Activated T-cell treated with anti-CD3 and anti-CD28 coated beads, Interleukin-2, amount 50 U/mL, for 4 hours (primary cell): ENCODE measurements around the gene LRRC10. TPM values are rescaled to one million over a fixed set of nuclear protein-coding genes. Genes with fewer than 3 reads are reported as not detected.

ENCODE experiments used
- ATAC-seq, 2 donors: fragments of 200-7000 bp; cut with Tn5 transposase; one replicate each; pipeline ENCODE4 v1.10.0; 2021
- DNase-seq: peaks from one replicate; pipeline ENCODE4 v3.0.0-alpha.2; 2020
- H3K27me3 Mint-ChIP-seq: one replicate; pipeline ENCODE4 v1.8.0; 2021; ENCODE audit warnings: low read depth, mixed read lengths
- H3K36me3 Mint-ChIP-seq: one replicate; pipeline ENCODE4 v1.8.0; 2022; ENCODE audit warnings: mixed read lengths; ENCODE audit not compliant: insufficient read depth
- H3K4me1 Mint-ChIP-seq: one replicate; pipeline ENCODE4 v1.8.0; 2021; ENCODE audit warnings: low read depth, mixed read lengths
- H3K4me3 Mint-ChIP-seq: one replicate; pipeline ENCODE4 v1.8.0; 2021; ENCODE audit warnings: mild to moderate bottlenecking, moderate library complexity, mixed read lengths
- H3K9me3 Mint-ChIP-seq: one replicate; pipeline ENCODE4 v1.8.0; 2021; ENCODE audit warnings: mixed read lengths
- total RNA-seq, 3 donors: library from RNA; stranded (reverse); gene quantifications; one replicate each; pipeline ENCODE4 v1.2.1, GENCODE V29; 2021

LRRC10 gene
- total RNA-seq = not detected

- no peaks in the 10 kb centered on the region for H3K4me1 Mint-ChIP-seq
- H3K27me3 Mint-ChIP-seq = peaks cover 4% of the 10 kb centered on the region
- H3K9me3 Mint-ChIP-seq = no peaks in the 10 kb centered on the region
- DNase-seq (no peak), ATAC-seq (no peak)
- H3K4me3 Mint-ChIP-seq = no peak within 1 kb of the TSS
- H3K36me3 Mint-ChIP-seq = no peaks in the 10 kb centered on the region
These were observed at the start of gene LRRC10 for GRCh38 chr12:69610729-69611128. TSS of gene LRRC10 (minus strand) at chr12:69610907. CDS start at chr12:69610838, 69 bp downstream.

- ATAC-seq = no peak
- Mint-ChIP-seq H3K27me3 (peaks cover 10% of the 10 kb centered on the region), H3K4me3 (no peak overlapping the region), H3K4me1 (no peaks in the 10 kb centered on the region), H3K9me3 (no peaks in the 10 kb centered on the region), H3K36me3 (no peaks in the 10 kb centered on the region)
- DNase-seq = no peak
These were observed 49.6 kb upstream of the LRRC10 start for GRCh38 chr12:69660164-69660863.

- Mint-ChIP-seq H3K4me3 (no peak overlapping the region), H3K4me1 (no peaks in the 10 kb centered on the region), H3K27me3 (peaks cover 13% of the 10 kb centered on the region), H3K9me3 (no peaks in the 10 kb centered on the region), H3K36me3 (no peaks in the 10 kb centered on the region)
- ATAC-seq (no peak), DNase-seq (no peak)
These were observed 47.5 kb upstream of the LRRC10 start for GRCh38 chr12:69658203-69658602.

- DNase-seq = no peak
- H3K4me3 Mint-ChIP-seq = no peak overlapping the region
- H3K27me3 Mint-ChIP-seq = peaks cover 13% of the 10 kb centered on the region
- H3K4me1 Mint-ChIP-seq = no peaks in the 10 kb centered on the region
- no peak for ATAC-seq
- no peaks in the 10 kb centered on the region for H3K36me3 Mint-ChIP-seq
- no peaks in the 10 kb centered on the region for H3K9me3 Mint-ChIP-seq
These were observed 46.9 kb upstream of the LRRC10 start for GRCh38 chr12:69657376-69658137.

- Mint-ChIP-seq H3K4me3 (no peak overlapping the region), H3K9me3 (no peaks in the 10 kb centered on the region), H3K27me3 (peaks cover 11% of the 10 kb centered on the region), H3K36me3 (no peaks in the 10 kb centered on the region), H3K4me1 (no peaks in the 10 kb centered on the region)
- ATAC-seq = no peak
- no peak for DNase-seq
These were observed 45.1 kb upstream of the LRRC10 start for GRCh38 chr12:69655616-69656340.

- Mint-ChIP-seq H3K9me3 (no peaks in the 10 kb centered on the region), H3K36me3 (no peaks in the 10 kb centered on the region), H3K4me1 (no peaks in the 10 kb centered on the region), H3K27me3 (peaks cover 4% of the 10 kb centered on the region), H3K4me3 (no peak overlapping the region)
- DNase-seq (no peak), ATAC-seq (no peak)
These were observed 43.0 kb upstream of the LRRC10 start for GRCh38 chr12:69653703-69654102.

- ATAC-seq = no peak
- no peaks in the 10 kb centered on the region for H3K4me1 Mint-ChIP-seq
- no peak for DNase-seq
- no peaks in the 10 kb centered on the region for H3K9me3 Mint-ChIP-seq
- H3K27me3 Mint-ChIP-seq = peaks cover 4% of the 10 kb centered on the region
- no peaks in the 10 kb centered on the region for H3K36me3 Mint-ChIP-seq
- no peak overlapping the region for H3K4me3 Mint-ChIP-seq
These were observed 41.2 kb upstream of the LRRC10 start for GRCh38 chr12:69651922-69652321.

- Mint-ChIP-seq H3K4me1 (no peaks in the 10 kb centered on the region), H3K4me3 (no peak overlapping the region), H3K9me3 (no peaks in the 10 kb centered on the region), H3K27me3 (peaks cover 2% of the 10 kb centered on the region), H3K36me3 (no peaks in the 10 kb centered on the region)
- DNase-seq (no peak), ATAC-seq (no peak)
These were observed 38.8 kb upstream of the LRRC10 start for GRCh38 chr12:69649529-69649928.

GRCh38 chr12:69648476-69648875 is 37.8 kb upstream of the LRRC10 start:
- ATAC-seq = no peak
- Mint-ChIP-seq H3K4me3 (no peak overlapping the region), H3K9me3 (no peaks in the 10 kb centered on the region), H3K27me3 (no peaks in the 10 kb centered on the region), H3K36me3 (no peaks in the 10 kb centered on the region), H3K4me1 (no peaks in the 10 kb centered on the region)
- DNase-seq = no peak

GRCh38 chr12:69647178-69647577 is 36.5 kb upstream of the LRRC10 start:
- Mint-ChIP-seq H3K4me3 (no peak overlapping the region), H3K4me1 (no peaks in the 10 kb centered on the region), H3K36me3 (no peaks in the 10 kb centered on the region), H3K27me3 (no peaks in the 10 kb centered on the region), H3K9me3 (no peaks in the 10 kb centered on the region)
- ATAC-seq (no peak), DNase-seq (no peak)

GRCh38 chr12:69645031-69645430 is 34.3 kb upstream of the LRRC10 start:
- ATAC-seq (no peak), DNase-seq (no peak)
- Mint-ChIP-seq H3K9me3 (no peaks in the 10 kb centered on the region), H3K27me3 (no peaks in the 10 kb centered on the region), H3K4me1 (no peaks in the 10 kb centered on the region), H3K4me3 (no peak overlapping the region), H3K36me3 (no peaks in the 10 kb centered on the region)

- Mint-ChIP-seq H3K4me3 (no peak overlapping the region), H3K36me3 (no peaks in the 10 kb centered on the region), H3K27me3 (peaks cover under 1% of the 10 kb centered on the region), H3K4me1 (peaks cover under 1% of the 10 kb centered on the region), H3K9me3 (no peaks in the 10 kb centered on the region)
- DNase-seq = no peak
- ATAC-seq = no peak
These were observed 33.8 kb upstream of the LRRC10 start for GRCh38 chr12:69644511-69644910.

- H3K27me3 Mint-ChIP-seq = peaks cover 2% of the 10 kb centered on the region
- ATAC-seq = no peak
These were observed 31.8 kb upstream of the LRRC10 start for GRCh38 chr12:69642531-69642930.

GRCh38 chr12:69641546-69641945 is 30.8 kb upstream of the LRRC10 start:
- Mint-ChIP-seq H3K27me3 (peaks cover 2% of the 10 kb centered on the region), H3K4me1 (peaks cover 1% of the 10 kb centered on the region), H3K9me3 (no peaks in the 10 kb centered on the region), H3K4me3 (no peak overlapping the region), H3K36me3 (no peaks in the 10 kb centered on the region)
- no peak for DNase-seq
- no peak for ATAC-seq

More at GRCh38 chr12:69642531-69642930, 31.8 kb upstream of the LRRC10 start:
- Mint-ChIP-seq H3K4me3 (no peak overlapping the region), H3K4me1 (peaks cover 1% of the 10 kb centered on the region), H3K36me3 (no peaks in the 10 kb centered on the region), H3K9me3 (no peaks in the 10 kb centered on the region)
- DNase-seq = no peak
